Mucosa of rectum (tissue), 2 donors: ENCODE measurements around the gene GNAI2.

Experiments
- H3K27ac ChIP-seq, 2 donors: one replicate each; pipeline ENCODE4 v1.7.0; 2013; ENCODE audit warnings: inconsistent platforms in 2 of 2, low read depth in 2 of 2, low read length in 2 of 2
- H3K27me3 ChIP-seq, 2 donors: one replicate each; pipeline ENCODE4 v1.7.0; 2013; ENCODE audit warnings: low read length in 2 of 2; ENCODE audit not compliant: control insufficient read depth in 2 of 2, insufficient read depth in 2 of 2
- H3K36me3 ChIP-seq, 2 donors: one replicate each; pipeline ENCODE4 v1.7.0; 2013; ENCODE audit warnings: low read length in 2 of 2; ENCODE audit not compliant: control insufficient read depth in 2 of 2, insufficient read depth in 2 of 2
- H3K4me1 ChIP-seq, 2 donors: one replicate each; pipeline ENCODE4 v1.7.0; 2013; ENCODE audit warnings: low read length in 2 of 2, mild to moderate bottlenecking in 1 of 2; ENCODE audit not compliant: control insufficient read depth in 2 of 2, insufficient read depth in 2 of 2
- H3K4me3 ChIP-seq, 2 donors: one replicate each; pipeline ENCODE4 v1.7.0; 2013; ENCODE audit warnings: low read length in 2 of 2
- H3K9ac ChIP-seq, 2 donors: one replicate each; pipeline ENCODE4 v1.7.0; 2013; ENCODE audit warnings: low read length in 2 of 2, low read depth in 1 of 2, mild to moderate bottlenecking in 1 of 2
- H3K9me3 ChIP-seq, 2 donors: one replicate each; pipeline ENCODE4 v1.7.0; 2013; ENCODE audit warnings: low read length in 2 of 2; ENCODE audit not compliant: control insufficient read depth in 2 of 2
- donor health status: healthy.
- donor health status: Normal muscosa, but diverticular disease.

GNAI2 gene

DNA sequence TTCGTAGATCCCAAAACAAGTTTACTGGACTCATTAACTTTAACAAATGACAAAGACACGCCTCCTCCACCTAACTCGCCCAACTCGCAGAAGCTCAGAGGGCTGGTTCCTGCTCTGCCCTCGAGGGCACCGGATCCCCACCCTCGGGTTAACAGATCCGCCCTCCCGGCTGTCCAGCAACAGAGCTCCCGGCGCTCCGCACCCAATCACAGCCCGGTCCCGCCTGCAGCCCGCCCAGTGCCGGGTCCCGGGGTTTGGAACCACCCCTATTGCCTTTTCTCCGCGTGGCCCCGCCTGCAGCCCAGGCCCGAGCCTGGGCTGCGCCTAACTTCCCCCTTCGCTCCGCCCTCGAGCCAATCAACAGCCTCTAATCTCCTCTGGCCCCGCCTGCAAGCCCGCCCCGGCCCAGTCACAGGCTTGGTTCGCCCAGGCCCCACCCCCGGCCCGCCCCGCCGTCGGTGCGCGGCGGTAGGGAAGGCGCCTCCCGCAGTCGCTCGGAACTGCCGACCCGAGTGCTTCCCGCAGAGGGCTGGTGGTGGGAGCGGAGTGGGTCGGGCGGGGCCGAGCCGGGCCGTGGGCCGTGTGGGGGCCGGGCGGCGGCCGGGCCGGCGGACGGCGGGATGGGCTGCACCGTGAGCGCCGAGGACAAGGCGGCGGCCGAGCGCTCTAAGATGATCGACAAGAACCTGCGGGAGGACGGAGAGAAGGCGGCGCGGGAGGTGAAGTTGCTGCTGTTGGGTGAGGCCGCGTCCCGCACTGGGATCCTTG lies at the start of gene GNAI2:
GNAI2 (plus strand) TSS at position 489 of the 768 bp plus-strand sequence; CDS start at position 621, 132 bp downstream.
- no peaks in the 10 kb centered on the region for H3K27me3 ChIP-seq
- H3K9me3 ChIP-seq, result no peaks in the 10 kb centered on the region
- peaks cover 37 to 39% of the 10 kb centered on the region in 2 donors for H3K4me1 ChIP-seq
- H3K27ac ChIP-seq, result peak within 1 kb of the TSS; percentile 78 to 91
- H3K36me3 ChIP-seq, result peaks cover 0 to 3% of the 10 kb centered on the region in 2 donors
- peak within 1 kb of the TSS; percentile 78 to 88 for H3K4me3 ChIP-seq
- H3K9ac ChIP-seq, result peak within 1 kb of the TSS; percentile 74 to 94

- Histone ChIP-seq H3K9me3 (no peaks in the 10 kb centered on the region), H3K36me3 (peaks cover 0 to 7% of the 10 kb centered on the region in 2 donors), H3K27ac (no peak overlapping the region), H3K4me1 (no peaks in the 10 kb centered on the region), H3K9ac (no peak overlapping the region), H3K4me3 (no peak overlapping the region), H3K27me3 (no peaks in the 10 kb centered on the region)
Observed at GRCh38 chr3:50187750-50188149, 48.3 kb upstream of the GNAI2 start.

- Histone ChIP-seq H3K27ac (no peak overlapping the region), H3K4me3 (no peak overlapping the region), H3K27me3 (peaks cover 7 to 12% of the 10 kb centered on the region in 2 donors), H3K9ac (no peak overlapping the region), H3K36me3 (peaks cover 0 to under 1% of the 10 kb centered on the region in 2 donors), H3K9me3 (no peaks in the 10 kb centered on the region), H3K4me1 (peaks cover 0 to 3% of the 10 kb centered on the region in 2 donors)
Observed at GRCh38 chr3:50189274-50189673, 46.7 kb upstream of the GNAI2 start.

DNA sequence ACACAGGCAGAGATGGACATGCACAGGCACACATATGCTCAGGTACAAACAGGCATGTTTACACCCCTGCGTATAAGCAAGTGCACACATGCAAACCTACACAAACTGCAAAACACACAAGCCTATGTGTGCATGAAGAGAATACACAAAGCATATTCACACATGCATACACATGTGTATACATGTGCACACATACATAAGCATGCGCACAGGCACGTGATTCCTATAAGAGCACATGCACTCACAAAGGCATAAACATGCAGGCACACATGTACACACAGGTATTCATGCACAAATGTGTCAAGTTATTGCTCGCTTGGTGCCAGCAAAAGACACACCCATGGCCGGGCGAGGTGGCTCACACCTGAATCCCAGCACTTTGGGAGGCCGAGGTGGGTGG lies 46.0 kb upstream of the GNAI2 start:
- Histone ChIP-seq H3K4me3 (no peak overlapping the region), H3K9me3 (no peaks in the 10 kb centered on the region), H3K9ac (no peak overlapping the region), H3K4me1 (peaks cover 4 to 7% of the 10 kb centered on the region in 2 donors), H3K36me3 (no peaks in the 10 kb centered on the region), H3K27me3 (peaks cover 7 to 16% of the 10 kb centered on the region in 2 donors), H3K27ac (no peak overlapping the region)

DNA sequence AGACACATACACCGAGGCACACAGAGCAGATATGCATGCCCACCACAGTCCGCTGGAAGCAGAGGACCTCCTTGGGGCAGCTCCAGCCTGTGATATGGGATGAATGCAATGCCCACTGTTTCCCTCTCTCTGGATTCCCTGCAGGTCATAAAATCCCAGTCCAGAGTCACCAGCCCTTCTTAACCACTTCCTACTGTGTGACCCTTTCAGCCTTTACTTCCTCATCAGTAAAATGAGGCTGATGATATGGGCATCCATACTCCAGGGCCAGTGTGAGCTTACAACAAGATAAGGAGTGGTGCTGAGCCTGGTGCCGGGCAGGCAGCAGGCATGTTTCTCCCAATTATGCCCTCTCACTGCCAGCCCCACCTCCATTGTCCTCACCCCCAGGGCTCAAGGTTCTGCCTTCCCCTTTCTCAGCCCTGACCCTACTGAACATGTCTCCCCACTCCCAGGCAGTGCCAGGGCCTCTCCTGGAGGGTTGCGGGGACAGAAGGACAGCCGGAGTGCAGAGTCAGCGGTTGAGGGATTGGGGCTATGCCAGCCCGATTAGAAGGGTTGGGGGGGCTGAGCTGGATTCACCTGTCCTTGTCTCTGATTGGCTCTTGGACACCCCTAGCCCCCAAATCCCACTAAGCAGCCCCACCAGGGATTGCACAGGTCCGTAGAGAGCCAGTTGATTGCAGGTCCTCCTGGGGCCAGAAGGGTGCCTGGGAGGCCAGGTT lies 44.9 kb upstream of the GNAI2 start, which contains the start of gene GNAT1:
GNAT1 (plus strand) TSS at position 675 of the 725 bp plus-strand sequence. CDS start 116 bp downstream, outside the sequence.
- H3K27me3 ChIP-seq, result peaks cover 7 to 21% of the 10 kb centered on the region in 2 donors
- no peak within 1 kb of the TSS for H3K27ac ChIP-seq
- H3K36me3 ChIP-seq, result no peaks in the 10 kb centered on the region
- no peaks in the 10 kb centered on the region for H3K9me3 ChIP-seq
- H3K4me1 ChIP-seq, result peaks cover 4 to 7% of the 10 kb centered on the region in 2 donors
- no peak within 1 kb of the TSS for H3K9ac ChIP-seq
- no peak within 1 kb of the TSS for H3K4me3 ChIP-seq

- Histone ChIP-seq H3K27ac (no peak overlapping the region), H3K9ac (no peak overlapping the region), H3K27me3 (peaks cover 7 to 21% of the 10 kb centered on the region in 2 donors), H3K4me1 (peaks cover 4 to 7% of the 10 kb centered on the region in 2 donors), H3K36me3 (no peaks in the 10 kb centered on the region), H3K4me3 (no peak overlapping the region), H3K9me3 (no peaks in the 10 kb centered on the region)
Observed at GRCh38 chr3:50192124-50192523, 43.9 kb upstream of the GNAI2 start.

GRCh38 chr3:50192689-50193141 lies 43.3 kb upstream of the GNAI2 start:
- no peak overlapping the region for H3K27ac ChIP-seq
- H3K4me3 ChIP-seq, result no peak overlapping the region
- H3K4me1 ChIP-seq, result peaks cover 4 to 7% of the 10 kb centered on the region in 2 donors
- no peak overlapping the region for H3K9ac ChIP-seq
- H3K9me3 ChIP-seq, result no peaks in the 10 kb centered on the region
- H3K36me3 ChIP-seq, result no peaks in the 10 kb centered on the region
- peaks cover 7 to 21% of the 10 kb centered on the region in 2 donors for H3K27me3 ChIP-seq

GRCh38 chr3:50193286-50193685 lies 42.7 kb upstream of the GNAI2 start:
- Histone ChIP-seq H3K9me3 (no peaks in the 10 kb centered on the region), H3K9ac (no peak overlapping the region), H3K4me3 (no peak overlapping the region), H3K4me1 (peaks cover 4 to 7% of the 10 kb centered on the region in 2 donors), H3K27me3 (peaks cover 7 to 21% of the 10 kb centered on the region in 2 donors), H3K36me3 (no peaks in the 10 kb centered on the region), H3K27ac (no peak overlapping the region)

- no peak overlapping the region for H3K9ac ChIP-seq
- H3K27me3 ChIP-seq, result peaks cover 7 to 21% of the 10 kb centered on the region in 2 donors
Observed at GRCh38 chr3:50193746-50194127, 42.3 kb upstream of the GNAI2 start.

More at GRCh38 chr3:50193746-50194127, 42.3 kb upstream of the GNAI2 start:
- Histone ChIP-seq H3K36me3 (no peaks in the 10 kb centered on the region), H3K4me3 (no peak overlapping the region), H3K4me1 (peaks cover 4 to 7% of the 10 kb centered on the region in 2 donors), H3K27ac (no peak overlapping the region), H3K9me3 (no peaks in the 10 kb centered on the region)
